Activated CD4-positive, alpha-beta T cell treated with anti-CD3 and anti-CD28 coated beads for 48 hours (primary cell): ENCODE measurements around the gene SLC10A7.

Experiments
- DNase-seq: peaks from one replicate; pipeline ENCODE4 v3.0.0-alpha.2; 2020

Gene SLC10A7

GRCh38 chr4:146292508-146292907, 229.2 kb downstream of the SLC10A7 start:
- DNase-seq, result no peak

GRCh38 chr4:146291313-146291712, 230.4 kb downstream of the SLC10A7 start:
- no peak for DNase-seq

GRCh38 chr4:146288193-146288592, 233.5 kb downstream of the SLC10A7 start:
- DNase-seq, result no peak

- no peak for DNase-seq
Measured at GRCh38 chr4:146285037-146285436, 236.7 kb downstream of the SLC10A7 start.

- DNase-seq, result no peak
Measured at GRCh38 chr4:146283758-146284651, 237.7 kb downstream of the SLC10A7 start.

GRCh38 chr4:146282657-146283056, 239.1 kb downstream of the SLC10A7 start:
- no peak for DNase-seq

- DNase-seq, result no peak
Measured at GRCh38 chr4:146278986-146279385, 242.8 kb downstream of the SLC10A7 start.

GRCh38 chr4:146275370-146275769, 246.4 kb downstream of the SLC10A7 start:
- DNase-seq, result no peak

- DNase-seq, result no peak
Measured at GRCh38 chr4:146274774-146275173, 247.0 kb downstream of the SLC10A7 start.

- DNase-seq, result no peak
Measured at GRCh38 chr4:146273204-146273901, 248.4 kb downstream of the SLC10A7 start.

- no peak for DNase-seq
Measured at GRCh38 chr4:146271466-146271865, 250.3 kb downstream of the SLC10A7 start.

- no peak for DNase-seq
Measured at GRCh38 chr4:146269228-146269653, 252.5 kb downstream of the SLC10A7 start.

GRCh38 chr4:146267826-146268225, 253.9 kb downstream of the SLC10A7 start:
- DNase-seq, result no peak

GRCh38 chr4:146265950-146266490, 255.7 kb downstream of the SLC10A7 start:
- DNase-seq, result no peak

- no peak for DNase-seq
Measured at GRCh38 chr4:146263793-146264192, 257.9 kb downstream of the SLC10A7 start.

- no peak for DNase-seq
Measured at GRCh38 chr4:146261041-146261440, 260.7 kb downstream of the SLC10A7 start.

GRCh38 chr4:146260521-146260920, 261.2 kb downstream of the SLC10A7 start:
- DNase-seq, result no peak

GRCh38 chr4:146257511-146257910, 264.2 kb downstream of the SLC10A7 start:
- DNase-seq, result no peak

GRCh38 chr4:146256328-146256727, 265.4 kb downstream of the SLC10A7 start:
- DNase-seq, result no peak

- no peak for DNase-seq
Measured at GRCh38 chr4:146255874-146256273, 265.9 kb downstream of the SLC10A7 start.

GRCh38 chr4:146255463-146255862, 266.3 kb downstream of the SLC10A7 start:
- no peak for DNase-seq

- DNase-seq, result no peak
Measured at GRCh38 chr4:146252969-146253611, 268.6 kb downstream of the SLC10A7 start.

- no peak for DNase-seq
Measured at GRCh38 chr4:146247356-146247755, 274.4 kb downstream of the SLC10A7 start.
